CD4-positive, alpha-beta T cell treated with Interferon gamma for 1 hour (primary cell): ENCODE measurements around the gene KIDINS220.
"Not testable (repeated sequence)": the region's sequence is repeated elsewhere in the genome, so short reads cannot be mapped to it uniquely, and the experiment has no call there.

Experiments
- DNase-seq: peaks from one replicate; pipeline ENCODE4 v3.0.0-alpha.2; 2020

The KIDINS220 gene

DNA sequence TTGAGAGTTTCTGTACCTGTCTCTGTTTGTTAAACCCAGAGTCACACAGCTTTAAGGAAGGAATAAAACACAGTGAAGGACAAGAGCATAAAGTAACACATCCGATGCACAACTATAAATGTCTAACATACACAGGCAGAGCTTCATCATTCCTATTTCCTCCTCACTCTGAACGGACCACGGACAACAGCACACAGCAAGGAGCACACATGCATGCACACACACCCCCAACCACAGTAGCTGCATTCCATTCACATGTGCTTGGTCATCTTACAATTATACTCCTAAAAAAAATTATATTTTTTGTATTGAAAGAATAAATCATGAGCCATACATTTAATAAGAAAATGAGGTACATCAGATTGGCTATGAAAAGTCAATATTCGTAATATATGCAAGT, 97.3 kb downstream of the KIDINS220 start:
- DNase-seq, result no peak

DNA sequence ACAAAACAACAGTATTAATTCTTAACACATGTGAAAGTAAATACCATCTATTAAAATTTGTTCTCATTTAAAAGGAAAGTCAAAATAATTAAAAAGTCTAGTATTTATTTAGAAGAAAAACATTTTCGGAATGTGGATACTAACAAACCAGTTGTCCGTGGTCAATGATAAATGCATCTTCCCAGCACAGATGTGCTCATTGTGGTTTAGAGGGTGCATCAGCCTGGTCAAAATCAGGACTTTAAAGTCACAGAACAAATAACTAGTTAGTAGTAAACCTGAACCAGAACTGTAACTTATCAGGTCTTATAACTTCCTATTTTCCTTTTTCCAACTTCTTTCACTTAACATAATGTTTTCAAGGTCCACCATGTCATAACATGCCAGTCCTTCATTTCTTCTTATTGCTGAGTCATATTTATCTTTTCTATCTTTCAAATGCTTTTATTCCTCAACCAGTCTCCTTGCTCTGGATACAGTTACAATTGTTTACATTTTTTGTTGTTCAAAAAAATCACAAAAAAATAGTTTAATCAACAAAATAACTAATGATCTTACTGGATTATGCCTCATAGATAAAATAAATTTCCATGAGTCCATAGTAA, 99.7 kb downstream of the KIDINS220 start:
- DNase-seq, result no peak

DNA sequence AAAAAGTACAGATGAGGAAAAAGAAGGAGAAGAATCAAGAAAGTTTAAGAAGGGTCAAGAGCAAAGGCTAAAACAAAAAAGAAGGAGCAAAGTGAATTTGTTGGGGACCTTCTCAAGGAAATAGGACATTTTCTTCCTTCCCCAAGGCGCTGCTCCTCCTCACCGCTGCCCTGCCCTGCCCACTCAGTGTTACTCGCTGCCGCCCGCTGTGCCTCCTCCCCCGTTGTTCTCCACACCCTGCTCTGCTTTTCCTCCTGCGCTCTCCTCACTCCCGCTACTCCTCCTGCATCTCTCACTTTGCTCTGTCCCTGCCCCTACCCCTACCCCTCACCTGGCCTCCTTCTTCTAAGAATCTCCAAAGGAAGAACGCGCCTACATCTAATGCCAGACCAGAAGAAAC, 104.8 kb downstream of the KIDINS220 start:
- DNase-seq, result no peak

DNA sequence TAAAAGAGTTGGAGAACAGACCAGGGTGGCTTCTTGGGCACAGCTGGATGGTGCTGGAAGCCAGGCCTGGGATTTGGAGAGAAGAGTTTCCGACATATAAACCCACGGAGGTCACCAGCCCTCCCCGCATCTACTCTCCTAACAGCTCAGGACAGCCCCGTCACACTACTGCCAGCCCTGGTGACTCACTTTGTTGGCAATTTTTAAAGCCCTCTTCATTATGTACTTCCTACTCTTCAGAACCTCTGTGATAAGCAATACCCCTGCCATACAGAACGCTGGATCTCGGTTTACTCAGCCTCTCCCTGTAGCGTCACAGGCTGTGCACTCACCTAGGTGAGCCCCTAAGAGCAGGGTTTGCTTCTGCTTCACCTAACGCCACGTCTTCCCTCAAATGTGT, 107.5 kb downstream of the KIDINS220 start:
- DNase-seq, result no peak

DNA sequence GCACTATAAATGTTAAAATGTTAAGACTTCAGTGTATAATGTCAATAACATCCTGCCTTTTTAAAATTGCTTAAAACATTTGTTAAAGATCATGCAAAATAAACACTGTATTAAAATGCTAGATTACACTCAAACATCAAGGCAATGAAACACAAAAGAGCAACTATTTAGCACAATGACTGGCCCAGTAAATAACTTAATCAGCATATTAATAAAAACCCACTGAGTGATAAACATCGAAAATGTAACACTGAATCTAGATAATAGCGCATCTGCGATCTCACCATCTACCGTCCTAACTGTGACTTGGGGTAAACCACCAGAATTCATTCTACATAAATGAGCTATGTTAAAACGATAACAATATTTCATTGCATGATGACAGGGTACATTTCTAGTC, 108.3 kb downstream of the KIDINS220 start:
- not testable (repeated sequence) for DNase-seq

DNA sequence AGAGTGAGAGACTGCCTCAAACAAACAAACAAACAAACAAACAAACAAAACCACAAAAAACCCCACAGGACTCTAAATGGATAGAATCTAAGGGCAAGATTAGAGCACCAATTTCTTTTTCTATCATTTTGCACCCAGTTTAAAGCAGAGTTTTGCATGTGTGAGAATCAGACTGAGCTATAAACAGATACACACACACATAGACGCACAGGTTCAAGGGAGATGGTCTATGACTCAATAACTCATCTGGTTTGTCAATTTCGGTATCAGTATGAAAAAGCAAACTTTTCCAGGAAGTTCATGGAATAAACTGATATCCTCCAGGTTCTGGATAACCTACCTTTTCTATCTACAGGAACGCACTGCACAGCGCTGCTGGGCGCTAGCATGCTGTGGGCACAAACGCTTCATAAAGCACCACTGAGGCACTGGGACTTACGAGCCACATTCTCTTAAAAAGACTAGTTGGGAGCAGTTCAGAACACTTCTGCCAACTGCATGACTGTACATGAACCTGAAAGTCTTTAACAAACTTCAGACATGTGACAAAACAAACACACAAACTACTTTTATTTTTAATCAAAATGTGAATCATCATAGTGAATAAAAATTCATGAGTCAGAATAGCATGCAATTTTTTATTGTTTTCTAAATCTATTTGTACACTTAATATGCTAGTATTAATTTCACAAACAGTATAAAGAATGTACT, 109.0 kb downstream of the KIDINS220 start:
- DNase-seq, result no peak

DNA sequence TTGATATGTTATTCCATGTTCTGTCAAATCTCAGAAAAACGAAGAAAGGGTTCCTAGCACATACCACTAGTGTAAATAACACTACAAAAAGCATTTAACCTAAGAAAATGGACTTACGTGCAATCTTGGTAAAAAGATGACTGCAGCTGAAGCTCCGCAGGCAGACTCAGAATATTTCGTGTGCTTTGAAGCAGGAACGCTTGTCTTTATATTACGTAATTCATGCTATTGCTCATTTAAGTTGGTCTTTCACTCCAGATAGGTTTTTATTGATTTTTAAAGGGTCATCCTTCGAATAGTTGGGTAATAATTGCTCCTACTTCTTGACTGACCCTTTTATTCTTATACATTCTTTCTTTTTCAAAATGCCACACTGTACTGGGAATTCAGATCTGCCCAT, 111.6 kb downstream of the KIDINS220 start:
- no peak for DNase-seq

DNA sequence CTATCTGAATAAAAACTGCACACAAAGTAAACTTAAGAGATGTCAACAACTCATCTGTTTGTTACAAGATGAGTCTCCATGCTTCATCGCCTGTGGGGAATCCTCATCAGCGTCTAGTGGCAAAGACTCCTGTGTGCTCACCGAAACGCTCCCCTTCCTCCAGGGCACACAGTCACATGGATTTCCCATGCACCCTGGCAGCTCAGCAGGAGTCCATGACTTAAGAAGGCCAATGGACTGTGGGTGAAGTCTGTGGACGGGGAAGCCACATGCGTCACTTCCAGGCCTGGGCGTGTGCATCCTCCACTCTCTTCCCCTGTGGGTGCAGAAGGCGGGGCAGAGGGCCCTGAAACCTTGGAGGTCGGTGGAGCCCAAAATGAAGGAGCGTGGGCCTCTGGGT, 114.4 kb downstream of the KIDINS220 start:
- no peak for DNase-seq

DNA sequence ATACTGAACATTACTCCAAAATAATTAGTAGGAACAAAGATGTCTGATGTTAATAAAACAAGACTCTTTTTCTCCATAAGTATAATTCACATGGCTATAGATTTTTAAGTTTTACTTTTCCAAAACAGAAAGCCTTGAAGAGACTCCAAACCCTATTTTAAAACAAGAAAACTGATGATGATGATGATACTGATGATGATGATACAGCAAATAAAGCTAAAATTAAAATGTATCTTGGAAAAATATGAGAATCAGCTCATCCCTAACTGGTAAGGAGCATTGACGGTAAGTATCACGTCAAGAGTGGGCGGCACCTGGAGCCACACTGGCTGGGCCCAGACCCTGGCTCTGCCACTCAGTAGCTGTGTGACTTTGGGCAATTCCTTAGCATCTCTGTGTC, 116.0 kb downstream of the KIDINS220 start:
- no peak for DNase-seq

DNA sequence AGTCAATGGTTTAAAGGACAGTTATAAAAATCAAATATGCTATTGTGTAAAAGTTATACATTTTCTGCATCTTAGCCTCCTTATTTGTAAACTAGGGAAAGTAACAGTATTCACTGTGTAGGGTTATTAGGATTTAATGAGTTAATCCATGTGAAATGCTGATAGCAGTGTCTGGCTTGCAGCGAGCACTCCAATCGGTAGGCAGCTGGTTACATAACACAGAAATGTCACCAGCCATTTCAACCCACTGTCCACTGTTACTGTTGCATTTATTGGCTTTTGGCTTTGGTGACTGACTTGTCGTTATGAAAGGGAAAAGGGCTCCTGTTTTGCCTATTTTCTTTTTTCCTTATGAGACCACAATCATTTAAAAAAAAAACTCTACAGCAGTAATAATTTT, 116.7 kb downstream of the KIDINS220 start:
- DNase-seq, result no peak

DNA sequence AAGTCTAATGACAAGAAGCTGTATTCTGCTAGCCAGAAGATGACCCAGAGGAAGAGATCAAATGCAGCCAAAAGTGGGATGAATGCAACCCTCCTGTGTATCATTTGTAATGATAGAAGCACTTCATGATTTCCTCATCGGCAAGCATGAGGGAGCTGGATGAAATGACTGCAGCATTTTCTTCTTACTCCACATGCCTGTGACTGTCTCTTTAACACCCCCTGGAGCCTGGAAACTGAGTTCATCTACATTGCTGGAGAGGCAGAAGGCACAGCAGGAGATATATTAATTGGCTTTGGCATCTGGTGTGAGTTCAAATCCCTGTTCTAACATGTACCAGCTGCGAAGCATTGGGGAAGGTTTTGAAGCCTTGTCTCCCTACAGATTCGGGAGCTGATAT, 117.9 kb downstream of the KIDINS220 start:
- DNase-seq, result no peak

DNA sequence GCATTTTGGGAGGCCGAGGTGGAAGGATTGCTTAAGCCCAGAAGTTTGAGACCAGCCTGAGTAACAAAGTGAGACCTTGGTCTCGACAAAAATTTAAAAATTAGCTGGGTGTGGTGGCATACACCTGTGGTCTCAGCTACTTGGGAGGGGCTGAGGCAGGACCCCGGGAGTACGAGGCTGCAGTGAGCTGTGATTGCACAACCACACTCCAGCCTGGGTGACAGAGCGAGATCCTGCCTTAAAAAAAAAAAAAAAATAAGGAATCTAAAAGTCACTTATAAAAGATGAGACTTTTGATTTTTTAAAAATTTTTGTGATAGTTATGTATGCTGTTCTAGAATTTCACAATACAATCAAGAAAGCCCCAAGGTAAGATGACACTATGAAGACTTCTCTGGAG, 122.4 kb downstream of the KIDINS220 start:
- no peak for DNase-seq

DNA sequence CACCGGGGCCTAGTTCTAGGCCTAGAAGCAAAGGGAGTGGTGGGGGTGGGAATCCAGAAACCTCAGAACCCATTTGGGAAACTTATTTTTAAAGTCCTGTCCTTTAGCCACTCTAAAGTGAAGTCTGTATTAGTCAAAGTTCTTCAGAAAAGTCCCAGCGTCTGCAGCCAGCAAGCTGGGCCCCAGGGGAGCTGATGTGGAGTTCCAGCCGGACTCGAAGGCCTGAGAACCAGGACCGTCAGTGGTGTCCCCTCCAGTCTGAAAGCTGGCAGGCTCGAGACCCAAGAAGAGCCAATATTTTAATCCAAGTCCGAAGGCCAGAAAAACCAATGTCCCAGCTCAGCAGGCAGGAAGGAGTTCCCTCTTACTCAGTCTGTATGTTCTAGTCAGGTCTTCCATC, 123.1 kb downstream of the KIDINS220 start:
- no peak for DNase-seq

DNA sequence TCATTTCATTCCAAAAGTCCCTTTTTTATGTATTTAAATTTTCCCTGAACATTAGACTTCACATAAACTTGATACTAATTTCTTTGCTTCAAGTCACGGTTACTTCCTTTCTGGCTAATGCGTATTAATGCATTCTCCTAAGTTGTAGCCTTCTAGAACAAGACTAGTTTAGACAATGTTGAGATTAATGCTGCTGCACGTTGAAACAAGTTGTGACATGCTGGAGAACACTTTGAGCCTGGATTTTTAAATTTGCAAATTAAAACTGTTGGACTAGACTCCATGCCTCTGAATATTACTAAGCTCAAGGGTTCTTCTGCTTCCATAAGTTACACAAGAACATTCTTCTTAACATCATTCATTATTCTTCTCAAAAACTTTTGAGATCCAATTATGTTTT, 126.5 kb downstream of the KIDINS220 start:
- DNase-seq, result no peak

DNA sequence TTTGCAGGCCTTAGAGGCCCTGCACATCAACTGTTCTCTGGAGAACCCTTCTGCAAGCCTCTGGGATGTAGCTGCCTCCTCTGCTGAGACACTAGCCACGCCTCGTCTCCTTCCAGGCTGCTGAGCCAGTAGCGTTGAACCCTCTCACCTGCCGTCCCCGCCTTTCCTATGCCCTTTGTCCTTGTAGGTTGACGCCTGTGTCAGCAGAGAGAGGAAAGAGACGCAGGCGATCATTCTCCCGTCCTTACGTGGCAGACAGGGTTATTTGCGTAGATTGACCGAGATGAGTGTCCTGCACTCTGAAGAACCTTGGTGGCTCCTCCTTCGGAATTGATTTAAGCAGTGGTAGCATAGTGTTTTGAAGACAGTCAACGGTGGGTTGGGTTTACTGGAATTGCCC, 127.8 kb downstream of the KIDINS220 start:
- no peak for DNase-seq

DNA sequence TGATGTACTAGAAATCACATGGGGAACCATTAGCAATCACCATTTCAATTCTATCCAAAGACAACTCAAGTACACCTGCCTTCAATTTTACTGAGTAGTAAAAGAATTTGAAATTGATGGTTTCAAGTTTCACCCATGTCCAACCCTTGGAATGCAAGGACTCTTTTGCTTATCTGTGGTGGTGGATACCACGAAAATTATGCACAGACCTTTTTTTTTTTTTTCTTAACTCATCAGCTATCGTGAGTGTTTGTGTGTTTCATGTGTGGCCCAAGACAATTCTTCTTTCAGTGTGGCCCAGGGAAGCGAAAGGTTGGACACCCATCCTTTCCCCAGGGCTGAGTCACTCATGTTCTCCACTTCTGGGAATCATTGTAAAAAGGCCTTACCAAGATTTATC, 132.5 kb downstream of the KIDINS220 start:
- DNase-seq, result no peak

DNA sequence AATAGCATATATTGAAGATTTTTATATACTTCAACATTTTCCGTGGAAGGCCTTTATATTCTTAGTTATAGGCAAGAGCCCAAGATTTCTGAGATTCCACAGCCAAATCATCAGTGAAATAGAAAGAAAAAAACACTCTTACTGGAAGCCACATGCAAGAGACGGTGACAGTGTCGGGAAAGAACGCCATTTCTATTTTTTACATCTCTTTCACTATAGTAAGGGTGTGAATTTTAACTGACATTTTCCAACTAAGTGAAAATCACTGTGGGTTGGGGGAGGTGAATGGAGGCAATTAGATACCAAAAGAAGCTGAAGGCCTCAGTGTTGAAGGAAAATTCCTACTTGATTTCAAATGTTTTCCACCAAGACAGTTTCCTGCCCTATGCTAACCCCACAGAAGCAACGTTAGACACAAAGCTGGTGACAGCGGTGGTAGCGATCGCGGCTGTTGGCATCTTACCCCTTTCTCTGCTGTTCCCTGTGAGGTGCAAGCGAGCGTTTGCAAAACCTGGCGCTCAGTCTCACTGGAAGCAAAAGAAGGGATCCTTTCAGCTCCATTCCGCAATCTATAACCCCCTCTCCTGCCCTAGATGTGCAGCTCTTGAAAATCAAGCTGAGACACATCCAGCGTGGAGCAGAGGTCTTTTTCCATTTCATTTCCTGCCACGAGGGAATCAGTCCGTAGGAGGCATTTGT, 135.6 kb downstream of the KIDINS220 start:
- no peak for DNase-seq

DNA sequence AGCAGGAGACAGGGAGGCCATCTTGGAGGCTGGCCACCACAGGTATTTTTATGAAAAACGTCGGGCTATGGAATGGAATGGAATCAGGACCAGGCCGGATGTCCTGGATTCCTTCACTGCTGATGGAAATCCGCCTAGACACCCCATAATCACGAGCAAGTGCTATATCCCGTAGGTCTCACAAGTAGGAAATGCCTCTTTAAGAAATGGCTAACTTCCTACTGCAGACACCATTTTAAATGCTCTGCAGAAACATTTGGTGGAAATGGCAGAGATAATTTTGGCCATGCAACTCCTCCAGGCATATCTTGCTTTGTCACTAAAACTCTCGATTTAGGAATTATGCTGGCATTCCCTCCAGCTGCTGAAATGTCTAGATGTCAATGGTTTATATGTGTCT, 137.6 kb downstream of the KIDINS220 start:
- no peak for DNase-seq

DNA sequence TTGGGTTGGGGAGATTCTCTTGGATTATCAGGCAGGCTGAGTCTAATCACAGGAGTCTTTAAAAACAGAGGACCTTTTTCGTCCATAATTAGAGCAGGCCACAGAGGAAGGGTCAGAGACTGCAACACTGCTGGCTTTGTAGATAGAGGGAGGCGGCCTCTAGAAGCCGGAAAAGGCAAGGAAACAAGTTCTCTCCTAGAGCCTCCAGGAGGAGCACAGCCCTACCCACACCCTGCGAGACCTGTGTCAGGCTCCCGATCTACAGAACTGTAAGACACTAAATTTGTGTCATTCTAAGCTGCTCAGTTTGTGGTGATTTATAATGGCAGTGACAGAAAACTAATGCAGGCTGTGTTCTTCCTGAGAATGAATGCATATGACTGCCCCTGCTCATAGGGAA, 140.2 kb downstream of the KIDINS220 start:
- DNase-seq, result no peak

DNA sequence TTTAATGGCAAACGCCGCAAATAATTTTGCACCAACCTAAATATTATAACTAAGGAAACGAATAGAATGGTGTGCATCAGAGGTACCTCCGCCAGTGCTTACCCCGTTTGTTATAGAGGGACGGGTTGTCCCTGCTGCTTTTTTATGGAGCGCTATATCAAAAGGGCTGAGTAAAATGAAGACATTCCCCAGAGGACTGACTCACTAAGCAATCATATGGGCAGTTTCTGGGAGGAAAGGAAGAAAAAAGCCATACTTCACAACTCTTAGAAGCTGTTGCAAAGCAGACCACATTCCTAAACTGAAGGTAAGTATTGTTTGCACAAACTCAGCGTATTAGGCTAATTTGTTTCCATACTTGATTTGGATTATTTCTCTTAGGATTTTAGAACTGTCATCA, 142.7 kb downstream of the KIDINS220 start:
- DNase-seq, result no peak

DNA sequence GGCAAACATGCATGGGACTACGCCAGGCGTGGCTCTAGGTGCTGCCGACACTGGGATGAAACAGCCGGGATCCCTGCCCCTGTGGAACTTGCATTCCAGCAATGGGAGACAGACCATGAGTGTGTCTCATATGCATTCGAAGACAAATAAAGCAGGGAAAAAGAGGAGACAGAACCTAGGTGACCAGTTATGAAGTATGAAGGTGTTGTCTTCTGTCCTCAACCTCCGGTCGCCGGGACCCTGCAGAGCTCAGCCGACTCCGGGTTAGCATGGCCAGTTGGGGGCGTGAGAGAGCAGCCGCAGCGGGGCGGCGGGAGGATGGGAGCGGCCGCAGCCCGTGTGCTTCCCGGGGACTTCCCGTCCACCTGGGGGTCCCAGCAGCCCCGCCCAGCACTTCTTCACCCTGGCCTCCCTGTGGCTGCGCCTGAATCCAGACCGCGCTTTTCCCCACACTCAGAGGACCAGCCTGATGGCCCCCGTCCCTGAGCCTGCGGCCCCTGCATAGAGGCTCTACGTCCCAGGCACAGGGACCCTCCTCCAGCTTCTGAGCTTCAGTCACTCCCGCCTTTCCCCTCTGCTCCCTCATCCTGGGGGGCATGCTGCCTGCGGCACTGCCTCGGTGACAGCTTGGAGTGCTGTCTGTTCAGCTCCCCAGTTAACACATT, 144.1 kb downstream of the KIDINS220 start:
- DNase-seq, result peak; percentile 4

DNA sequence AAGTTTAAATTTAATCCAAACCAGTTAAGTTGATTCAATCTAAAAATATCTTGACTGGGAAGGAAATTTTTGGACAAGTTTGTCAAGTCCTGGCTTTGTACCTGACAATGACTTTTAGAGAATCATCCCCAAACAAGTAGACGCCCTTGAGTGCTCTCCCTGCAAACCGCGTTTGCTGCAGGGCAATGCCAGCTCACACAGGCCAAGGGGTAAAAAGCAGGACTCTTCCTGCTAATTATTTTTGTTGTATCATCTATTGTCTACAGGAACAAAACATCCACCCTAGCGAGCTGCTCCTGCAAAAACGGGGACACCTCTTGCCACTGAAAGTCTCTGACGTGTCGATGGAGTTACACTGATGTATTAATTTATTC, 144.6 kb downstream of the KIDINS220 start:
- DNase-seq, result no peak

DNA sequence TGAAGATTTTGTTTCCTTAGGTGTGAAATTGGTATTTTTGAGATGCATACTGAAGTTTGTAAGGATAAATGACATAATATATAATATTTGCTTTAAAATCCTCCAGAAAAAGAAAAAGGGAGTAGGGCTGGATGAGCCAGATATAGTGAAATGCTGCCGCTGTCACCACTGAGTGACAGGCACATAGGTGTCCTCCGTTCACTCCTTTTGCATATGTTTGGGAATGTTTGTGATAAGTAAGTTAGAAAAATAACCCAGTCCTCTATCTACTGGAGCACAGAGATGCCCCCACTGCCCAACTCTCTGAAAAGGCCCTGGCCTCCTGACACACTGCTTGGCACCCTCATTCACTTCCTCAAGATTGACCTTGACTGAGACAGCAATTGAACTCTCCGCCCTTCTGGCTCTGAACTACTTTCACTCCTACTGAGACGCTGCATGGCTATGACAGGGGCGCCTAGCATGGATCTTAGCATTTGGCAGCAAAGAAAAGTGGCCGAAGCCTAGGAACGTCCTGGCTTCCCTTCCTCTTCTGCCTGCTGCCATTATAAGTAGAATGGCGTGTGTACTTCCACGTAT, 145.5 kb downstream of the KIDINS220 start:
- no peak for DNase-seq
